PC-9 (cell line): ENCODE results near the gene PSMB3. TPM values are rescaled to one million over a fixed set of nuclear protein-coding genes. Genes with fewer than 3 reads are reported as not detected.
A peak's percentile ranks its signal among the peaks of the same experiment; 100 is the strongest.

Experiments used
- BruUV-seq: library from RNA; stranded (reverse); fragments of 400-500 nt; replicated peaks from 2 replicates; lab custom pipeline; 2021; lab: Mats Ljungman, UMichigan
- CTCF ChIA-PET: fragments of 300-600 bp; sonication (Branson Sonifier 250); formaldehyde crosslinking; loops from one replicate; lab custom pipeline; 2022; ENCODE audit warnings: antibody characterized with exemption; lab: Charles Lee
- POLR2A ChIA-PET: fragments of 300-600 bp; sonication (Branson Sonifier 250); formaldehyde crosslinking; loops from one replicate; lab custom pipeline; 2022; ENCODE audit warnings: antibody characterized with exemption; ENCODE audit not compliant: unreplicated experiment; lab: Charles Lee
- DNase-seq, 2 experiments: peaks; one replicate each; pipeline versions ENCODE4 v3.0.0 to v3.0.0-alpha.2; 2015 to 2022; ENCODE audit warnings: mixed read lengths in 1 of 2
- H2AFZ ChIP-seq: fragments of 200-600 bp; sonication (generic); 2 replicates; pipeline ENCODE4 v1.8.1; 2017; ENCODE audit warnings: antibody characterized with exemption
- H3F3A ChIP-seq: fragments of 200-600 bp; sonication (generic); 2 replicates; pipeline ENCODE4 v1.8.1; 2017; ENCODE audit warnings: antibody characterized with exemption, mild to moderate bottlenecking, low read depth; ENCODE audit not compliant: insufficient read depth
- H3K27ac ChIP-seq: fragments of 200-600 bp; sonication (generic); 2 replicates; pipeline ENCODE4 v1.6.1; 2016; ENCODE audit warnings: mixed run types
- H3K27me3 ChIP-seq: fragments of 200-600 bp; sonication (generic); 2 replicates; pipeline ENCODE4 v1.6.1; 2016; ENCODE audit warnings: low read depth, mixed run types; ENCODE audit not compliant: insufficient read depth
- H3K36me3 ChIP-seq: fragments of 200-600 bp; sonication (generic); 2 replicates; pipeline ENCODE4 v1.6.1; 2016; ENCODE audit warnings: low read depth, mixed run types
- H3K4me1 ChIP-seq: fragments of 200-600 bp; sonication (generic); replicated peaks from 2 replicates; pipeline ENCODE4 v1.6.1; 2016; ENCODE audit warnings: mixed run types; ENCODE audit not compliant: insufficient read depth
- H3K4me2 ChIP-seq: fragments of 200-600 bp; sonication (generic); 2 replicates; pipeline ENCODE4 v1.6.1; 2017; ENCODE audit warnings: mixed run types
- H3K4me3 ChIP-seq: fragments of 200-600 bp; sonication (generic); 2 replicates; pipeline ENCODE4 v1.6.1; 2016; ENCODE audit warnings: mixed run types
- H3K79me2 ChIP-seq: fragments of 200-600 bp; sonication (generic); 2 replicates; pipeline ENCODE4 v1.6.1; 2017; ENCODE audit warnings: low read depth, mixed run types
- H3K9me2 ChIP-seq: fragments of 200-600 bp; sonication (generic); 2 replicates; pipeline ENCODE4 v1.8.1; 2017; ENCODE audit warnings: mild to moderate bottlenecking; ENCODE audit not compliant: insufficient read depth
- H3K9me3 ChIP-seq: fragments of 200-600 bp; sonication (generic); 2 replicates; pipeline ENCODE4 v1.8.1; 2016; ENCODE audit warnings: low read depth; ENCODE audit not compliant: insufficient read depth
- H4K20me1 ChIP-seq: fragments of 200-600 bp; sonication (generic); 2 replicates; pipeline ENCODE4 v1.8.1; 2017; ENCODE audit not compliant: insufficient read depth
- EZH2 ChIP-seq: fragments of 200-600 bp; sonication (generic); IDR thresholded peaks from 2 replicates; pipeline ENCODE4 v1.8.0; 2017; ENCODE audit warnings: antibody characterized with exemption, low read depth
- intact Hi-C: fragments of 100-400 bp; cut with micrococcal nuclease; formaldehyde crosslinking; loops from one replicate; pipeline ENCODE4 v1.10.0; 2022; ENCODE audit not compliant: unreplicated experiment
- total RNA-seq: library from RNA; stranded (reverse); gene quantifications from 2 replicates; pipeline ENCODE4 v1.2.3, GENCODE V29; 2021
- TF ChIP-seq, protein P1 (sequence below): fragments of 200-600 bp; sonication (generic); conservative IDR thresholded peaks from 2 replicates; pipeline ENCODE4 v1.6.1; 2017; ENCODE audit warnings: mixed run types, antibody characterized with exemption, mild to moderate bottlenecking, moderate library complexity

The PSMB3 gene
- total RNA-seq, 1 experiment from 2014 or later, result 262 TPM

DNA sequence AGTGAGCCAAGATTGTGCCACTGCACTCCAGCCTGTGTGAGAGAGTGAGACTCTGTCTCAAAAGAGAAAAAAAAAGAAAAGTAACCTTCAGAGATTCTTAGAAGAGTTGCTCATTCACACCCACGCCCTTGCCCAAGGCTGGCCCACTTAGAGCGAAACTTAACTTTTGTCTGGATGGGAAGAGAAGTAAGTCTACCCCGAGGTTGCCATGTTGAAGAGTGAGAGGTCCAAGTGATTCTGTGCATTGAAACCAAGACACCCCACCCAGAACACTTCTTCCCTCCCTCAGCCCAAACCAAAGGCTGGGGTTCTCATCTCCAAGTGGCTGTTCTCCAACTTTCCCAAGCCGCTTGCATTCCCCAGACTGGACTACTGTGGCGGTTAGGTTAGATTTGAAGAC lies 24.8 kb upstream of the PSMB3 start:
- no peak overlapping the region for H3K4me2 ChIP-seq
- CTCF ChIA-PET, result no interaction called here
- no peak overlapping the region for H2AFZ ChIP-seq
- no peaks in the 10 kb centered on the region for H3K9me3 ChIP-seq
- H3K27me3 ChIP-seq, result no peaks in the 10 kb centered on the region
- BruUV-seq, result no TSS peak
- no peak for TF ChIP-seq EZH2
- TF ChIP-seq, protein P1, sequence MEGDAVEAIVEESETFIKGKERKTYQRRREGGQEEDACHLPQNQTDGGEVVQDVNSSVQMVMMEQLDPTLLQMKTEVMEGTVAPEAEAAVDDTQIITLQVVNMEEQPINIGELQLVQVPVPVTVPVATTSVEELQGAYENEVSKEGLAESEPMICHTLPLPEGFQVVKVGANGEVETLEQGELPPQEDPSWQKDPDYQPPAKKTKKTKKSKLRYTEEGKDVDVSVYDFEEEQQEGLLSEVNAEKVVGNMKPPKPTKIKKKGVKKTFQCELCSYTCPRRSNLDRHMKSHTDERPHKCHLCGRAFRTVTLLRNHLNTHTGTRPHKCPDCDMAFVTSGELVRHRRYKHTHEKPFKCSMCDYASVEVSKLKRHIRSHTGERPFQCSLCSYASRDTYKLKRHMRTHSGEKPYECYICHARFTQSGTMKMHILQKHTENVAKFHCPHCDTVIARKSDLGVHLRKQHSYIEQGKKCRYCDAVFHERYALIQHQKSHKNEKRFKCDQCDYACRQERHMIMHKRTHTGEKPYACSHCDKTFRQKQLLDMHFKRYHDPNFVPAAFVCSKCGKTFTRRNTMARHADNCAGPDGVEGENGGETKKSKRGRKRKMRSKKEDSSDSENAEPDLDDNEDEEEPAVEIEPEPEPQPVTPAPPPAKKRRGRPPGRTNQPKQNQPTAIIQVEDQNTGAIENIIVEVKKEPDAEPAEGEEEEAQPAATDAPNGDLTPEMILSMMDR, result no peak
- H3K4me3 ChIP-seq, result no peak overlapping the region
- H3K36me3 ChIP-seq, result 0 out of 2 replicates have a peak, but pooled peaks cover 6% of the 10 kb centered on the region
- H3F3A ChIP-seq, result peaks cover 34% of the 10 kb centered on the region; the same call in 1 of the 2 replicates
- H3K9me2 ChIP-seq, result no peaks in the 10 kb centered on the region
- H3K4me1 ChIP-seq, result peaks cover 11% of the 10 kb centered on the region
- no peak overlapping the region for H3K27ac ChIP-seq
- H3K79me2 ChIP-seq, result peaks cover 21% of the 10 kb centered on the region
- POLR2A ChIA-PET, result interaction anchor here (0.8 kb wide), 1 partner anchor 146 kb away, joined by 10 read pairs; no protein-coding TSS in a partner anchor
- peaks cover 14% of the 10 kb centered on the region; the same call in 1 of the 2 replicates for H4K20me1 ChIP-seq
- intact Hi-C loops, result no loop called here
- no peak for DNase-seq

GRCh38 chr17:38728290-38728831 lies 24.2 kb upstream of the PSMB3 start:
- no peaks in the 10 kb centered on the region for H3K9me2 ChIP-seq
- no peaks in the 10 kb centered on the region for H3K27me3 ChIP-seq
- DNase-seq, result no peak
- intact Hi-C loops, result no loop called here
- H4K20me1 ChIP-seq, result peaks cover 14% of the 10 kb centered on the region; the same call in 1 of the 2 replicates
- 0 out of 2 replicates have a peak, but pooled peaks cover 6% of the 10 kb centered on the region for H3K36me3 ChIP-seq
- peaks cover 11% of the 10 kb centered on the region for H3K4me1 ChIP-seq
- POLR2A ChIA-PET, result interaction anchor here (0.8 kb wide), 1 partner anchor 146 kb away, joined by 10 read pairs; no protein-coding TSS in a partner anchor
- no TSS peak for BruUV-seq
- H3K4me2 ChIP-seq, result no peak overlapping the region
- no peak overlapping the region for H3K4me3 ChIP-seq
- CTCF ChIA-PET, result no interaction called here
- peaks cover 33% of the 10 kb centered on the region; the same call in 1 of the 2 replicates for H3F3A ChIP-seq
- TF ChIP-seq EZH2, result no peak
- TF ChIP-seq, protein P1, result no peak
- H3K79me2 ChIP-seq, result peaks cover 21% of the 10 kb centered on the region
- H3K9me3 ChIP-seq, result no peaks in the 10 kb centered on the region
- no peak overlapping the region for H3K27ac ChIP-seq
- H2AFZ ChIP-seq, result no peak overlapping the region

DNA sequence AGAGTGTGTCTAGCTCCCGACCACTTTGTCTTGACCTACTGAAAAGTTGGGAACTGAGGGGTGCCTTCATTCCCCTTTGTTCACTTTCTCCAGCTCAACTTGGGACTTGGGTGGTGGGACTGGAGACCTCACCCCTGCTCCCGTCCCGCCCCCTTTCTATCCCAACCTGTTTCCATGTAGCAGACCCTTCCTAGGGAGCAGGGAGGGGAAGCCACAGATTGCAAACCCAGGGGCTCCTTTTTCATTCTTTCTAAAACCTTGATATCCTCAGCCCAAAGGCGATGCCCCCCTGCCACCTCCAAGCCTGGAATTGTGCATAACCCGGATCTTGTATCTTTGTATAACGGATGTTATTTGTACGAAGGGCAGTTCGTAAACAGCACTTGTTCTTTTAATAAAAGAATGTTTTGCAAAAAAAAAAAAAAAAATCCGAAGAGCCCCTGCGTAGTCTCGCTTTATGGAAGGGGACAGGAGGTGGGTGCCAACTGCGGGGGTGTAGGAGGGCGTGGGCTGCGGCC lies 23.1 kb upstream of the PSMB3 start:
- no peaks in the 10 kb centered on the region for H3K27me3 ChIP-seq
- H3K4me2 ChIP-seq, result peak overlapping the region; percentile 76
- no TSS peak for BruUV-seq
- TF ChIP-seq, protein P1, result no peak
- no peak for TF ChIP-seq EZH2
- no peaks in the 10 kb centered on the region for H3K9me3 ChIP-seq
- peaks cover 21% of the 10 kb centered on the region; the same call in 1 of the 2 replicates for H4K20me1 ChIP-seq
- no peak overlapping the region for H2AFZ ChIP-seq
- intact Hi-C loops, result no loop called here
- H3K9me2 ChIP-seq, result no peaks in the 10 kb centered on the region
- peaks cover 43% of the 10 kb centered on the region; the same call in 1 of the 2 replicates for H3F3A ChIP-seq
- no peak for DNase-seq
- no peaks in the 10 kb centered on the region for H3K36me3 ChIP-seq
- peaks cover 21% of the 10 kb centered on the region for H3K79me2 ChIP-seq
- H3K4me3 ChIP-seq, result peak overlapping the region; percentile 71
- H3K4me1 ChIP-seq, result peaks cover 11% of the 10 kb centered on the region
- CTCF ChIA-PET, result no interaction called here
- no peak overlapping the region for H3K27ac ChIP-seq
- POLR2A ChIA-PET, result no interaction called here
